GM23248 (cell line): ENCODE data around the gene C4orf51. TPM values are rescaled to one million over a fixed set of nuclear protein-coding genes. Genes with fewer than 3 reads are reported as not detected.
A peak's percentile ranks its signal among the peaks of the same experiment; 100 is the strongest.

Experiments used
- DNase-seq: peaks from one replicate; pipeline ENCODE4 v3.0.0-alpha.2; 2015
- H2AFZ ChIP-seq: fragments of 200-600 bp; sonication (generic); 2 replicates; pipeline ENCODE4 v1.6.1; 2016; ENCODE audit warnings: antibody characterized with exemption
- H3F3A ChIP-seq: fragments of 200-600 bp; sonication (generic); 2 replicates; pipeline ENCODE4 v1.6.1; 2016; ENCODE audit warnings: mild to moderate bottlenecking, antibody characterized with exemption, mixed run types; ENCODE audit not compliant: insufficient read depth
- H3K27ac ChIP-seq: fragments of 200-600 bp; sonication (generic); 2 replicates; pipeline ENCODE4 v1.5.1; 2016; ENCODE audit warnings: mild to moderate bottlenecking
- H3K27me3 ChIP-seq: fragments of 200-600 bp; sonication (generic); replicated peaks from 2 replicates; pipeline ENCODE4 v1.6.1; 2016; ENCODE audit warnings: mild to moderate bottlenecking; ENCODE audit not compliant: insufficient read depth
- H3K36me3 ChIP-seq: fragments of 200-600 bp; sonication (generic); 2 replicates; pipeline ENCODE4 v1.6.1; 2016; ENCODE audit warnings: low read depth, mild to moderate bottlenecking
- H3K4me1 ChIP-seq: fragments of 200-600 bp; sonication (generic); 2 replicates; pipeline ENCODE4 v1.6.1; 2016; ENCODE audit warnings: mild to moderate bottlenecking; ENCODE audit not compliant: insufficient read depth
- H3K4me2 ChIP-seq: fragments of 200-600 bp; sonication (generic); one replicate; pipeline ENCODE4 v1.6.1; 2016; ENCODE audit warnings: mild to moderate bottlenecking; ENCODE audit not compliant: unreplicated experiment
- H3K4me3 ChIP-seq: fragments of 200-600 bp; sonication (generic); 2 replicates; pipeline ENCODE4 v1.5.1; 2016; ENCODE audit warnings: mild to moderate bottlenecking
- H3K79me2 ChIP-seq: fragments of 200-600 bp; sonication (generic); 2 replicates; pipeline ENCODE4 v1.6.1; 2016; ENCODE audit warnings: mild to moderate bottlenecking; ENCODE audit not compliant: insufficient read depth
- H3K9ac ChIP-seq: fragments of 200-600 bp; sonication (generic); 2 replicates; pipeline ENCODE4 v1.6.1; 2016; ENCODE audit warnings: mild to moderate bottlenecking
- H3K9me2 ChIP-seq: fragments of 200-600 bp; sonication (generic); 2 replicates; pipeline ENCODE4 v1.6.1; 2016; ENCODE audit warnings: mixed run types, mild to moderate bottlenecking, moderate library complexity; ENCODE audit not compliant: insufficient read depth
- H3K9me3 ChIP-seq: fragments of 200-600 bp; sonication (generic); one replicate; pipeline ENCODE4 v1.6.1; 2017; ENCODE audit warnings: low read depth
- H4K20me1 ChIP-seq: fragments of 200-600 bp; sonication (generic); 2 replicates; pipeline ENCODE4 v1.6.0; 2016; ENCODE audit not compliant: insufficient read depth
- EZH2 ChIP-seq: fragments of 200-600 bp; sonication (generic); IDR thresholded peaks from 2 replicates; pipeline ENCODE4 v1.6.1; 2018; ENCODE audit warnings: antibody characterized with exemption, mild to moderate bottlenecking; ENCODE audit not compliant: insufficient read depth, poor library complexity, severe bottlenecking
- EZH2phosphoT487 ChIP-seq: fragments of 200-600 bp; sonication (generic); IDR thresholded peaks from 2 replicates; pipeline ENCODE4 v1.6.1; 2018; ENCODE audit warnings: antibody characterized with exemption, moderate library complexity, mild to moderate bottlenecking, low read depth; ENCODE audit not compliant: insufficient read depth
- WGBS, 2 experiments: methylation state at CpG; one replicate each; pipeline ENCODE4 v1.1.6; 2015 to 2017; ENCODE audit warnings: low lambda C conversion rate in 2 of 2, low coverage in 1 of 2; ENCODE audit errors: missing lambda C conversion rate in 2 of 2; 5-methylcytosine and 5-hydroxymethylcytosine counted together
- in situ Hi-C: fragments of 300-500 bp; cut with MboI; formaldehyde crosslinking; loops from 2 replicates; pipeline ENCODE4 v1.15.0; 2020
- polyA plus RNA-seq: library from polyadenylated mRNA; unstranded; fragments of >200 nt; fragmentation: Nextera tagmentation; extraction: Ambion mirVana; gene quantifications from 2 replicates; pipeline ENCODE4 v1.2.1, GENCODE V29; 2016
- total RNA-seq: library from RNA; depleted of rRNA; stranded (reverse); fragments of >200 nt; shearing (Covaris generic); gene quantifications from 2 replicates; pipeline ENCODE4 v1.2.3, GENCODE V29; 2014

C4orf51 gene
- total and polyA plus RNA-seq, 2 experiments from 2014 or later: not detected

DNA sequence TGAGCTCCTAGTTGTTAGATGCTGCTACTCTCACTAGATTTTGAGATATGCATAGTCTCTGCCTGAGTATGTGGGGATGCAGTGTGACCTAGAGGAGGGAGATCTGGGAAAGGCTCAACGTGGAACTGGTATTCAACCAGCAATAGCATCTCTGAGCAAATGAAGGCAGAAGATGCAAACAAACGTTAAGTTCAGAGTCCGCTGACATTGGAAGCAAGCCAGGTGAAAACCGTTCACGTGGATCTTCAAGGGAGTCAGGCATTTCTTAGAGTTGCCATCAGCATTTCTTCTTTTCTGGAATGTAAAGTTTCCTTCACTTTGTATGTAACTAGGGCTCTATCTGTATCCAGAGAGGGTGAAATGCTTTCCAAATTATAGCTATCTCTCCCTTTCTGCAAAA, 59.9 kb downstream of the C4orf51 start:
- in situ Hi-C loops: no loop called here
- TF ChIP-seq EZH2phosphoT487: no peak
- TF ChIP-seq EZH2: no peak
- 57 to 58% methylated on average over 5 of the region's 5 CpGs for WGBS, 2 experiments
- no peak overlapping the region for H3K9ac ChIP-seq
- H4K20me1 ChIP-seq: no peaks in the 10 kb centered on the region
- no peak overlapping the region for H3K4me3 ChIP-seq
- no peaks in the 10 kb centered on the region for H3K9me3 ChIP-seq
- H3F3A ChIP-seq: peaks cover 17% of the 10 kb centered on the region
- no peaks in the 10 kb centered on the region for H3K36me3 ChIP-seq
- no peak overlapping the region for H3K27ac ChIP-seq
- H3K27me3 ChIP-seq: no peaks in the 10 kb centered on the region
- no peak overlapping the region for H3K4me2 ChIP-seq
- H2AFZ ChIP-seq: no peak overlapping the region; the same call in 1 of the 2 replicates
- no peaks in the 10 kb centered on the region for H3K79me2 ChIP-seq
- H3K4me1 ChIP-seq: peaks cover 19% of the 10 kb centered on the region
- no peak for DNase-seq
- no peaks in the 10 kb centered on the region for H3K9me2 ChIP-seq

DNA sequence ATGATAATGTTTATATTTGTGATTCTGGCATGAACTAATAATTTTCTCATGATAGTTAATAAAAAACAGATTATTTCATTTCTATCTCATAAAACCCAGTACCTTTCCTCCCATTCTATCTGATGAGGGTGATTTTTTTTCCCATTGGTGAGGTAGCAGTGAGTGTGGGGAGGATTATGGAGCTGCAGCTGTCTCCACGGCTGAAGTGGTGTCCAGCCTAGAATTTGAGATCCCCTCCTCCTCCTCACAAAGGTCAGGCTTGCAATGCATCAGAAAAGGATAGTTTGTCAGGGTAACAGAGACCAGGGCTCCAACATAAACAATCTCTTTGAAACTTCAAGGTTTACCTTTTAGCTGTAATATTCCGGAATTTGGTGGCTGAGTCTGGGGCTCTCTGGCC, 60.9 kb downstream of the C4orf51 start:
- Histone ChIP-seq H3K9me2 (no peaks in the 10 kb centered on the region), H4K20me1 (no peaks in the 10 kb centered on the region), H3K79me2 (no peaks in the 10 kb centered on the region), H3K27me3 (no peaks in the 10 kb centered on the region), H3K9ac (no peak overlapping the region), H3K4me3 (no peak overlapping the region), H3K9me3 (no peaks in the 10 kb centered on the region), H3F3A (peaks cover 11% of the 10 kb centered on the region), H2AFZ (peak overlapping the region; percentile 53; the same call in 1 of the 2 replicates), H3K36me3 (no peaks in the 10 kb centered on the region), H3K4me2 (no peak overlapping the region), H3K4me1 (peaks cover 12% of the 10 kb centered on the region), H3K27ac (no peak overlapping the region)
- 57 to 64% methylated on average over 2 of the region's 2 CpGs for WGBS, 2 experiments
- DNase-seq: no peak
- in situ Hi-C loops: no loop called here
- TF ChIP-seq EZH2phosphoT487 (no peak), EZH2 (no peak)

DNA sequence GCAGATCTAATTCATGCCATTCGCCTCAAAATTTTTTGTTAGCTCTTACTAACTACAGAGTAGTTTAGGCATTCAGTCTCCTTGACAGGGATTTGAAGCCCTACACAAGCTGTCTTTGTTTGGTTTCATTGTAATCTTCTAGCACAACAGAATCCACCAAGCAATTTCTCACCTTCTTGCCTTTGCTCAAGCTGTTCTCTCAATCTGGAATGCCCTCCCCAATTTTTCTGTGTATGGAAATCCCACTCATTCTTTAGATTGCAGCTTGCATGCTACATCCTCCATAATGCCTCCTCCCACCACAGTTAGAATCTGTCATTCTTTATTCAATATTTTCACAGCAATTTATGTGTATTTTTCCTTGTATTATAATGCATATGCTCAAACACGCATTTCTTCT, 63.7 kb downstream of the C4orf51 start:
- Histone ChIP-seq H3K4me1 (no peaks in the 10 kb centered on the region), H3K36me3 (no peaks in the 10 kb centered on the region), H3K27ac (no peak overlapping the region), H3K9me2 (no peaks in the 10 kb centered on the region), H3F3A (no peaks in the 10 kb centered on the region), H3K4me3 (no peak overlapping the region), H3K4me2 (no peak overlapping the region), H3K9me3 (no peaks in the 10 kb centered on the region), H3K27me3 (no peaks in the 10 kb centered on the region), H3K9ac (no peak overlapping the region), H3K79me2 (no peaks in the 10 kb centered on the region), H4K20me1 (no peaks in the 10 kb centered on the region), H2AFZ (no peak overlapping the region)
- in situ Hi-C loops: no loop called here
- TF ChIP-seq EZH2phosphoT487 (no peak), EZH2 (no peak)
- no peak for DNase-seq
- 51 to 53% methylated on average over 2 of the region's 2 CpGs for WGBS, 2 experiments

GRCh38 chr4:145755802-145756201, 75.9 kb downstream of the C4orf51 start:
- no peak overlapping the region for H3K9ac ChIP-seq
- H3K27me3 ChIP-seq: no peaks in the 10 kb centered on the region
- H2AFZ ChIP-seq: no peak overlapping the region
- H3K9me3 ChIP-seq: no peaks in the 10 kb centered on the region
- DNase-seq: peak; percentile 8
- no peak overlapping the region for H3K4me3 ChIP-seq
- H3K27ac ChIP-seq: no peak overlapping the region
- 95 to 97% methylated on average over 2 of the region's 2 CpGs for WGBS, 2 experiments
- H3K79me2 ChIP-seq: no peaks in the 10 kb centered on the region
- peaks cover 15% of the 10 kb centered on the region; the same call in 1 of the 2 replicates for H3K36me3 ChIP-seq
- no peak for TF ChIP-seq EZH2
- TF ChIP-seq EZH2phosphoT487: no peak
- H3K9me2 ChIP-seq: no peaks in the 10 kb centered on the region
- H4K20me1 ChIP-seq: no peaks in the 10 kb centered on the region
- H3F3A ChIP-seq: no peaks in the 10 kb centered on the region
- in situ Hi-C loops: no loop called here
- 0 out of 2 replicates have a peak, but pooled peaks cover 4% of the 10 kb centered on the region for H3K4me1 ChIP-seq
- no peak overlapping the region for H3K4me2 ChIP-seq

DNA sequence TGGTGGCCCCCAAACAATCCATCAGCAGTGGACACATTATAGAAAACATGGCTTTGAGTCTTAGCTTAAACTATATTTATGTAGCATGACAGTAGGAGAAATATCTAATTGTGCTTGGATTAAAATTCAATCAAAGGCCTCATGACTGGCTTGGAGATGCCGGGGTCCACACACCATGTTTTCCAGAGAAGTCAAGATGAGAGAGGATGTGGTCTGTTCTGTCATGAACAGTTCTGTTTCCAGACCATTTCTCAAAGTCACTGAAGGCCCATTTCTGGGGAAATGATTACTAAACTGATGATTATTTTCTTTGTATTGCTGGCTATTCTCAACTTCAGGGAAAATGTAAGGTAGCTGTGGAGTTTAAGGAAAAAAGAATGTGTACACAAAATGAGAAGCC, 76.3 kb downstream of the C4orf51 start:
- H3K79me2 ChIP-seq: no peaks in the 10 kb centered on the region
- peaks cover 15% of the 10 kb centered on the region; the same call in 1 of the 2 replicates for H3K36me3 ChIP-seq
- H3K9ac ChIP-seq: no peak overlapping the region
- H3K9me3 ChIP-seq: no peaks in the 10 kb centered on the region
- TF ChIP-seq EZH2 (no peak), EZH2phosphoT487 (no peak)
- no peaks in the 10 kb centered on the region for H4K20me1 ChIP-seq
- no peak overlapping the region for H3K4me3 ChIP-seq
- no peaks in the 10 kb centered on the region for H3F3A ChIP-seq
- H3K27ac ChIP-seq: no peak overlapping the region
- in situ Hi-C loops: no loop called here
- H3K9me2 ChIP-seq: no peaks in the 10 kb centered on the region
- no peak for DNase-seq
- H3K27me3 ChIP-seq: no peaks in the 10 kb centered on the region
- no peak overlapping the region for H3K4me2 ChIP-seq
- 0 out of 2 replicates have a peak, but pooled peaks cover 4% of the 10 kb centered on the region for H3K4me1 ChIP-seq
- H2AFZ ChIP-seq: no peak overlapping the region
- 94 to 100% methylated on average over 1 of the region's 1 CpG for WGBS, 2 experiments
